ENCODE measurements around the gene ARV1. TPM values are rescaled to one million over a fixed set of nuclear protein-coding genes. Genes with fewer than 3 reads are reported as not detected.
A peak's percentile ranks its signal among the peaks of the same experiment; 100 is the strongest.

Gene ARV1
- total and polyA plus RNA-seq, 10 of the 15 experiments (the other 5 are each of a cell fraction or from before 2014, with no cell fraction given): 23.2 to 55.1 (median 35.6) TPM

DNA sequence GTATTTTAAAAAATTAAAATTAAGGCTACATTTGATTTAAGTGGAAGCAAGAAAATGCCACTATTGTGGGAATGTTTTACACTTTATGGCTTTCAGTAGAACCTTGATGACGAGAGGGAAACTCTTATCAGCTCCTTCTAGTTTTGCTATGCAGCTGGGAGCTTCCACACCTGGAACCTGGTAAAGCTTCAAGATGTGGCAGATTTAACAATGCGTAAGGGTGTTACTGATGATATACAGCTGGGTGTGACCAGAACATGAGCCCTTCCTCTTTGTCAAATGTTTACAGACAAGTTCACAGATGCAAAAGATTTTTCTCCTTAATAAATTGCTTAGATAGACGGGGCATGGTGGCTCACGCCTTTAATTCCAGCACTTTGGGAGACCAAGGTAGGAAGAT, 20.5 kb upstream of the ARV1 start:
- H3K9me3 ChIP-seq (replicated peaks; ENCODE audit: control insufficient read depth, insufficient read depth, low read length): no peaks in the 10 kb centered on the region
- H2AFZ ChIP-seq (ENCODE audit: control insufficient read depth, low read depth, low read length): no peak overlapping the region
- TF ChIP-seq, protein P1, sequence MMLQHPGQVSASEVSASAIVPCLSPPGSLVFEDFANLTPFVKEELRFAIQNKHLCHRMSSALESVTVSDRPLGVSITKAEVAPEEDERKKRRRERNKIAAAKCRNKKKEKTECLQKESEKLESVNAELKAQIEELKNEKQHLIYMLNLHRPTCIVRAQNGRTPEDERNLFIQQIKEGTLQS (IDR thresholded peaks at IDR 0.05; ENCODE audit: borderline replicate concordance, extremely low read depth, low read depth, low read length): no peak
- TF ChIP-seq, protein P2, sequence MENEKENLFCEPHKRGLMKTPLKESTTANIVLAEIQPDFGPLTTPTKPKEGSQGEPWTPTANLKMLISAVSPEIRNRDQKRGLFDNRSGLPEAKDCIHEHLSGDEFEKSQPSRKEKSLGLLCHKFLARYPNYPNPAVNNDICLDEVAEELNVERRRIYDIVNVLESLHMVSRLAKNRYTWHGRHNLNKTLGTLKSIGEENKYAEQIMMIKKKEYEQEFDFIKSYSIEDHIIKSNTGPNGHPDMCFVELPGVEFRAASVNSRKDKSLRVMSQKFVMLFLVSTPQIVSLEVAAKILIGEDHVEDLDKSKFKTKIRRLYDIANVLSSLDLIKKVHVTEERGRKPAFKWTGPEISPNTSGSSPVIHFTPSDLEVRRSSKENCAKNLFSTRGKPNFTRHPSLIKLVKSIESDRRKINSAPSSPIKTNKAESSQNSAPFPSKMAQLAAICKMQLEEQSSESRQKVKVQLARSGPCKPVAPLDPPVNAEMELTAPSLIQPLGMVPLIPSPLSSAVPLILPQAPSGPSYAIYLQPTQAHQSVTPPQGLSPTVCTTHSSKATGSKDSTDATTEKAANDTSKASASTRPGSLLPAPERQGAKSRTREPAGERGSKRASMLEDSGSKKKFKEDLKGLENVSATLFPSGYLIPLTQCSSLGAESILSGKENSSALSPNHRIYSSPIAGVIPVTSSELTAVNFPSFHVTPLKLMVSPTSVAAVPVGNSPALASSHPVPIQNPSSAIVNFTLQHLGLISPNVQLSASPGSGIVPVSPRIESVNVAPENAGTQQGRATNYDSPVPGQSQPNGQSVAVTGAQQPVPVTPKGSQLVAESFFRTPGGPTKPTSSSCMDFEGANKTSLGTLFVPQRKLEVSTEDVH (IDR thresholded peaks at IDR 0.05; ENCODE audit: low read depth, partially characterized antibody): no peak
- TF ChIP-seq SREBF2 (IDR thresholded peaks at IDR 0.05; ENCODE audit: low read length) (no peak), ZNF384 (IDR thresholded peaks at IDR 0.05; ENCODE audit: borderline replicate concordance, low read depth, low read length) (no peak)
- no peaks in the 10 kb centered on the region for H3K27me3 ChIP-seq (replicated peaks in 1 of 2; ENCODE audit: control insufficient read depth in 2 of 2, insufficient read depth in 2 of 2, low read length in 1 of 2)
- intact Hi-C loops (cut with micrococcal nuclease; ENCODE audit: unreplicated experiment): no loop called here
- H3K4me1 ChIP-seq (ENCODE audit: control insufficient read depth, insufficient read depth, low read length): peaks cover 8% of the 10 kb centered on the region
- no peaks in the 10 kb centered on the region for H4K20me1 ChIP-seq (ENCODE audit: control insufficient read depth, insufficient read depth)
- H3K79me2 ChIP-seq (ENCODE audit: control insufficient read depth, insufficient read depth, low read length): no peaks in the 10 kb centered on the region
- no peak overlapping the region for H3K4me3 ChIP-seq
- in situ Hi-C loops (cut with MboI): no loop called here
- DNase-seq (ENCODE audit: low read depth, low spot score): no peak
- H3K4me2 ChIP-seq (ENCODE audit: control insufficient read depth, insufficient read depth): peak overlapping the region; percentile 27; the same call in 1 of the 2 replicates
- BruUV-seq (replicated peaks): no TSS peak
- no peak overlapping the region; the same call in 1 of the 2 replicates for H3K27ac ChIP-seq (ENCODE audit: control insufficient read depth, insufficient read depth)
- FAIRE-seq: peak; percentile 57
- ChIA-PET RAD21 (ENCODE audit: unreplicated experiment) (interaction anchor here (1.1 to 3.6 kb wide), 3 partner anchors 12 to 19 kb away, joined by 4 to 24 read pairs (median 10); partner anchors contain the start of genes ARV1 and TTC13), POLR2A (interaction anchor here (1.3 kb wide), 1 partner anchor 20 kb away, joined by 6 read pairs; the partner anchor contains the start of genes ARV1 and TTC13), SMC1A (ENCODE audit: uncharacterized antibody, unreplicated experiment) (interaction anchor here (0.6 to 7.4 kb wide), 8 partner anchors 7 to 1361 kb away, joined by 3 to 69 read pairs (median 6); partner anchors contain the start of genes ARV1 and TTC13), CTCF (interaction anchor here (0.9 to 1.9 kb wide), 5 partner anchors 11 to 42 kb away, joined by 3 to 12 read pairs (median 6); no protein-coding TSS in a partner anchor)
- ATAC-seq: no peak
- H3K9ac ChIP-seq (ENCODE audit: control insufficient read depth, insufficient read depth, low read length): no peak overlapping the region
- WGBS (ENCODE audit: insufficient coverage, insufficient replicate concordance, low lambda C conversion rate, missing lambda C conversion rate): 88% methylated on average over 4 of the region's 4 CpGs
- H3K36me3 ChIP-seq (ENCODE audit: control insufficient read depth in 2 of 2, insufficient read depth in 2 of 2, low read length in 1 of 2): peaks cover 0 to 11% of the 10 kb centered on the region in 2 experiments; a peak in 1 of 4 replicates
